AG04449 (cell line): ENCODE data around the gene TNFRSF1A.
A peak's percentile ranks its signal among the peaks of the same experiment; 100 is the strongest.

ENCODE experiments used
- CTCF ChIA-PET: fragments of 350-600 bp; formaldehyde crosslinking; extraction: SDS; loops from one replicate; lab custom pipeline; 2021; ENCODE audit warnings: antibody characterized with exemption; lab: Yijun Ruan, JAX
- POLR2A ChIA-PET: fragments of 400-600, 350-600 bp; formaldehyde crosslinking; extraction: SDS; loops from one replicate; lab custom pipeline; 2020; ENCODE audit warnings: antibody characterized with exemption, inconsistent platforms; lab: Yijun Ruan, JAX
- DNase-seq: peaks from one replicate; pipeline ENCODE4 v3.0.0-alpha.2; 2010; ENCODE audit warnings: low read depth, low spot score
- H3K4me3 ChIP-seq: 2 replicates; pipeline ENCODE4 v1.5.1; 2011; ENCODE audit warnings: low read depth, mild to moderate bottlenecking, control low read depth, low read length
- TF ChIP-seq, protein P1 (sequence below): IDR thresholded peaks from one replicate; pipeline ENCODE4 v1.5.1; 2011; ENCODE audit warnings: mild to moderate bottlenecking, moderate library complexity, low read length, control low read depth, inconsistent platforms; ENCODE audit not compliant: insufficient read depth; ENCODE audit errors: missing control alignments

Gene TNFRSF1A

DNA sequence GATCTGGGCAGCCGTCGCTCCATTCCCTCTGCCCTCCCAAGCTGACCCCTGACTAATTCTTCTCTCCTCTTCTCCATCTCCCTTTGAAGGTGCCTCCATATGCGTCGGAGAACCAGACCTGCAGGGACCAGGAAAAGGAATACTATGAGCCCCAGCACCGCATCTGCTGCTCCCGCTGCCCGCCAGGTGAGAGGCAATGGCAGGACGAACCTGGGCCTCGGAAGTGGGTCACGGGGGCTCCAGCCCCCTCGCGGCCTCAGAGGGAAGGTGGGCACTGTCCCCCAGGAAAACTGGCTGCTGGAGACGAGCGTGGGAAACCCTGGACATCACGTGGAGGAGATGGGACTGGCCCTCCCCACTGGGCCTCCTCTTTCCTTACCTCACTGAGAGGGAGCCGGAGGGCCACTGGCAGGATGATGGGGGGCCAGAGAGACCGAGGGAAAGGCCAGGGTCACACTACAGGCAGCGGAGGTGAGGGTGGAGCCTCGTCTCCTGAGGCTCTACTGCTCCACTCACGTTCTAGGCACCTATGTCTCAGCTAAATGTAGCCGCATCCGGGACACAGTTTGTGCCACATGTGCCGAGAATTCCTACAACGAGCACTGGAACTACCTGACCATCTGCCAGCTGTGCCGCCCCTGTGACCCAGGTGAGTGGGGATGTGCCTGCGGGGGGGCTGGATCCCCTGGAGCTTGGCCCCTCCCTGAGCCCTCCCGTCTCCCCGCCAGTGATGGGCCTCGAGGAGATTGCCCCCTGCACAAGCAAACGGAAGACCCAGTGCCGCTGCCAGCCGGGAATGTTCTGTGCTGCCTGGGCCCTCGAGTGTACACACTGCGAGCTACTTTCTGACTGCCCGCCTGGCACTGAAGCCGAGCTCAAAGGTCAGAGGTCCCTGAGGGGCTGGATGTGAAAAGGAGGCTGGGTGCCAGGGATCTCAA, 42.9 kb upstream of the TNFRSF1A start:
- H3K4me3 ChIP-seq = peak overlapping the region; percentile 68
- CTCF ChIA-PET = interaction anchor here (0.7 to 2.2 kb wide), 4 partner anchors 9 to 16 kb away, joined by 3 to 11 read pairs (median 4); no protein-coding TSS in a partner anchor
- TF ChIP-seq, protein P1, sequence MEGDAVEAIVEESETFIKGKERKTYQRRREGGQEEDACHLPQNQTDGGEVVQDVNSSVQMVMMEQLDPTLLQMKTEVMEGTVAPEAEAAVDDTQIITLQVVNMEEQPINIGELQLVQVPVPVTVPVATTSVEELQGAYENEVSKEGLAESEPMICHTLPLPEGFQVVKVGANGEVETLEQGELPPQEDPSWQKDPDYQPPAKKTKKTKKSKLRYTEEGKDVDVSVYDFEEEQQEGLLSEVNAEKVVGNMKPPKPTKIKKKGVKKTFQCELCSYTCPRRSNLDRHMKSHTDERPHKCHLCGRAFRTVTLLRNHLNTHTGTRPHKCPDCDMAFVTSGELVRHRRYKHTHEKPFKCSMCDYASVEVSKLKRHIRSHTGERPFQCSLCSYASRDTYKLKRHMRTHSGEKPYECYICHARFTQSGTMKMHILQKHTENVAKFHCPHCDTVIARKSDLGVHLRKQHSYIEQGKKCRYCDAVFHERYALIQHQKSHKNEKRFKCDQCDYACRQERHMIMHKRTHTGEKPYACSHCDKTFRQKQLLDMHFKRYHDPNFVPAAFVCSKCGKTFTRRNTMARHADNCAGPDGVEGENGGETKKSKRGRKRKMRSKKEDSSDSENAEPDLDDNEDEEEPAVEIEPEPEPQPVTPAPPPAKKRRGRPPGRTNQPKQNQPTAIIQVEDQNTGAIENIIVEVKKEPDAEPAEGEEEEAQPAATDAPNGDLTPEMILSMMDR = no peak
- no peak for DNase-seq
- POLR2A ChIA-PET = interaction anchor here (0.6 to 1.7 kb wide), 10 partner anchors 8 to 86 kb away, joined by 3 to 13 read pairs (median 4); partner anchors contain the start of genes TNFRSF1A and VAMP1

DNA sequence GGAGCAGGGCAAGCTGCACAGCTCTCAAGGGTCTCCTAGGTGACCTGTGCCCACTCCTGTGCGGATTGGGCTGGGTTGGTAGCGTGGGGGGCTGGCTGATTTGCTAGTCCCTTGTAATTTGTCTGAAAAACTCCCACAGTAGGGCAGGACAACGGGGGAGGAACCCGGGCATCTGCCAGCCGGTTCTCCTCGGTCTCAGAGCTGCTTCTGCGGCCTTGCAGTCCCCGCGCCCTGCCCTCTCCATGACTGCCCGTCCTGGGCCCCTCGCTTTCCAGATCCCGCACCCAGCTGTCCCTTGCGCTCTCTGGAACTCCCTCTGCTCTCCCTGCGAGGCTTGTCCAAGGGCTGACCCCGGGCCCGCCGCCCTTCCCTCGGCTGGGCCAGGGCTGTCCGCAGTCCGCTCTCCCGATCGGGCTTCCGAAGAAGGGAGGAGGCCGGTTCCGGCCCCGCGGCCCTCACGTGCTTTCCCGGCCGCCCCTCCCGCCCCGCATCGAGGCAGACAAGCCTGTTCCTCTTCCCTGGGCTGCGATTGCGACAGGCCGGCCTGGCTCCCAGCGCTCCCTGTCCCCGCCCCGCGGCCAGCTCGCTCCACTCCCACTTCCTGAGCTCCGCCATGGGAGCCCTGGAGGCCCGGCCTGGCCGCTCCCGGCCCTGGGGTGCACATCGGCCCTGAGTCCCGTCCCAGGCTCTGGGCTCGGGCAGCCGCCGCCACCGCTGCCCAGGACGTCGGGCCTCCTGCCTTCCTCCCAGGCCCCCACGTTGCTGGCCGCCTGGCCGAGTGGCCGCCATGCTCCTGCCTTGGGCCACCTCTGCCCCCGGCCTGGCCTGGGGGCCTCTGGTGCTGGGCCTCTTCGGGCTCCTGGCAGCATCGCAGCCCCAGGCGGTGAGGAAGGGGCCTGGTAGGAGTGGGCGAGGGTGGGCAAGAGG, 42.0 kb upstream of the TNFRSF1A start, which contains the start of gene LTBR:
Gene LTBR (plus strand): TSS at position 591 of the 927 bp plus-strand sequence. CDS start 197 bp downstream, at position 788.
- peak within 1 kb of the TSS; percentile 68 for H3K4me3 ChIP-seq

DNA sequence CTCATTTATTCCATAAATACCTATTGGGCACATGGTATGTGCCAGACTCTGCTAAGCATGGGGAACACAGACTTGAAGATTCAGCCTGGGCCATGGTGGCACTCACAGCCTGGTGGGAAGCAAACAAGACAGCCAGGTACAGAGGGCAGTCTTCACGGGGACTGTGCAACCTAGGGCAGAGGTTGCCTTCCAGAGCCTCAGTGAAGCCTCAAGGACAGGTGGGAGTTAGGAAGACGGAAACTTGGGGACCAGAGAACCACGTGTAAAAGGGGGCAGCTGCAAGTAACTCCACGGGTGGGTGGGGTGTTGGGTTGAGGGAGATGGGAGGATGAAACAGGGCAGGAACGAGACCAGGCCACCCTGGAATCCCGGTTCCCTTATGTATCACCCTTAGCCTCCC, 41.1 kb upstream of the TNFRSF1A start:
- ChIA-PET CTCF (interaction anchor here (1.1 to 2.2 kb wide), 7 partner anchors 9 to 96 kb away, joined by 3 to 11 read pairs (median 4); no protein-coding TSS in a partner anchor), POLR2A (interaction anchor here (1.0 to 1.7 kb wide), 5 partner anchors 9 to 50 kb away, joined by 3 to 13 read pairs (median 8); no protein-coding TSS in a partner anchor)
- TF ChIP-seq, protein P1 = no peak
- H3K4me3 ChIP-seq = no peak overlapping the region
- no peak for DNase-seq

More for the DNA sequence above, 42.0 kb upstream of the TNFRSF1A start, which contains the start of gene LTBR:
- CTCF ChIA-PET = interaction anchor here (0.6 to 2.2 kb wide), 8 partner anchors 9 to 96 kb away, joined by 3 to 11 read pairs (median 3); no protein-coding TSS in a partner anchor
- peak; percentile 54 for DNase-seq
- POLR2A ChIA-PET = interaction anchor here (0.7 to 1.7 kb wide), 9 partner anchors 9 to 87 kb away, joined by 3 to 13 read pairs (median 4); partner anchors contain the start of genes TNFRSF1A and VAMP1
- TF ChIP-seq, protein P1 = peak; percentile 26

DNA sequence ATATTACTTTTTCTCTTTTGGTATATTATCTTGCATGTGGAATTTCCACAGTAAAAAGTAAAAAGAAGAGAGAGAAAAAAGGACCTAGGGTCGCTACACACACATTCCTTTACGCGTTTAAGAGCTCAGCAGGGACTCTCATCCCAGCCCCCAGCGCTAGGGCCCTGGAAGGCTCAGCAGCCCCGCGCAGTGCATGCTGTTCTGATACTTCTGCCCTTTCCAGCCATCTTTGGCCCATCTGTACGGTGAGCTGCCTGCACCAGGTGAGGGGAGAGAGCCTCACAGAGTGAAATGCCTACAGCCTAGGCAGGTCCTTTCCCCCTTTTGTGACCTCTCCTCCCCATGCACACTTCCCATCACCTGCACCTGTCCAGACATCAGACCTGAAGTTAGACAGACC, 40.5 kb upstream of the TNFRSF1A start:
- TF ChIP-seq, protein P1 = no peak
- no peak overlapping the region for H3K4me3 ChIP-seq
- CTCF ChIA-PET = interaction anchor here (1.1 to 2.2 kb wide), 4 partner anchors 8 to 56 kb away, joined by 4 to 11 read pairs (median 4); no protein-coding TSS in a partner anchor
- DNase-seq = no peak
- POLR2A ChIA-PET = no interaction called here

DNA sequence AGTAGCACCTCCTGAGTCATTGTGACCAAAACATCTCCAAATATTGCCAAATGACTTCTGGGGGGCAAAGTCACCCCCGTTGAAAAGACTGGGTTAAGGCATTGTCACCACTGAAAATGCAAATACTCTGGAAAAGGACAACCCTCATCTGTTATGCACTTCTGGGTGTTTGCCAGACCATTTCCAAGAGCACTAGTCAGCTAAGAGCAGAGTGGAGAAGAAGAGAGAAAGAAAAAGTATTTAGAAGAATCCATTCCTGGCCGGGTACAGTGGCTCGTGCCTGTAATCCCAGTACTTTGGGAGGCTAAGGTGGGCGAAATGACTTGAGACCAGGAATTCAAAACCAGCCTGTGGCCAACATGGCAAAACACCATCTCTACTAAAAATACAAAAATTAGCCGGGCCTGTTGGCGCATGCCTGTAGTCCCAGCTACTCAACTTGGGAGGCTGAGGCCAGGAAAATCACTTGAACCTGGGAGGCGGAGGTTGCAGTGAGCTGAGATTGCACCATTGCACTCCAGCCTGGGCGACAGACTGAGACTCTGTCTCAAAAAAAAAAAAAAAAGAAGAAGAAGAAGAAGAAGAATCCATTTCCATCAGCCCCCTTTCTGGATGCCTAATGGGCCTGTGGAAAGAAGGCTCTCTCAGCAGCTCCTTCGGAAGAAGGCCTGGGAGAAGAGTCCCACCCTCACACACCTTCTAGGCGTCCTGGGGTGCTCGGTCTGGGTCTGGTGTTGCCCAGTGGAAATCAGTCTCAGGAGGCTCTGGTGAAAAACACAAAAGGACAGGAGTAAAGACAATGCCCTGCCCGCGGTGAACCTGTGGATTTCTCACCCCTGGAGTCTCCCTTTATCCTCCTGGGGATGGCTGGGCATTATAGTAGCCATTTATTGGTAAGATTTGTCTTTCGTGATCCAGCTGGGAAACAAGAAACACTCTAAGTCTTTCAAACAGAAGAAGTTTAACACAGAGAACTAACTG, 38.6 kb upstream of the TNFRSF1A start:
- ChIA-PET CTCF (interaction anchor here (1.3 kb wide), 2 partner anchors 14 to 88 kb away, joined by 4 to 5 read pairs; no protein-coding TSS in a partner anchor), POLR2A (no interaction called here)
- TF ChIP-seq, protein P1 = no peak

More for the DNA sequence above, 38.6 kb upstream of the TNFRSF1A start:
- peak; percentile 14 for DNase-seq
- H3K4me3 ChIP-seq = no peak overlapping the region
